ENCODE data around the gene CALHM5.

The CALHM5 gene

DNA sequence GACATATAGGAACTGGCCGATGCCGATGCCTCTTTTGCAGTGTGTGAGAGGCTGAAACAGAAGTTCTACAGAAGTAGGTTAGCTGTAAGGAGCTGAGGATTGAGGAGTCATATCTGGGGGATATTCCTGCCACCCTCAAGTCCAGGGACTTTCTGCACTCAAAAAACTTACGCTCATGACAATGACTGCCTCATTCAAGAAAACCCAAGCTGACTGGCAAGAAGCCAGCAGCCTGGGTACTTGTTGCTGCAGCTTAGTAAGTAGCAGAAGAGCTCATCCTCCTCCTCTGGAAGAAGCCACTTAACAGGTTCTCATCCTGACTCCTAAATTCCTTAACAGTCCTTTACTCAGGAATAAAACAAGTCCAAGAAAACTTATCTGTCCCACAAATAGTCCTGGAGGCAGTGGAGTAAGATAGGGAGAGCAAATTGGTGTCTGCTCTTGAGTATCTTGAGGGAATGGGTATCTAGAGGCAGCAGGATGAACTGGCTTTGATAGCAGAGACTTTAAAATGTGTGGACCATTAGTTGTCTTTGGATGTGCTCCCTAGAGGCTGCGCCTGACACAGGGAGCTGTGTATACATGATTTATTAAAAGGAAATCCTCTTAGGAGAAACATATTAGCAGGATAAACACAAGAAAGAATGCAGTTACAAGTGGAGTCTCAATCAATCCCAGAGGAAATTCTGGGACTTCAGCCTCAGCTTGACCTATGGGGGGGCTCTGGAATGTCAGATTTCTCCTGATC is 7.4 kb downstream of the CALHM5 start:
- TF ChIP-seq, protein P1, sequence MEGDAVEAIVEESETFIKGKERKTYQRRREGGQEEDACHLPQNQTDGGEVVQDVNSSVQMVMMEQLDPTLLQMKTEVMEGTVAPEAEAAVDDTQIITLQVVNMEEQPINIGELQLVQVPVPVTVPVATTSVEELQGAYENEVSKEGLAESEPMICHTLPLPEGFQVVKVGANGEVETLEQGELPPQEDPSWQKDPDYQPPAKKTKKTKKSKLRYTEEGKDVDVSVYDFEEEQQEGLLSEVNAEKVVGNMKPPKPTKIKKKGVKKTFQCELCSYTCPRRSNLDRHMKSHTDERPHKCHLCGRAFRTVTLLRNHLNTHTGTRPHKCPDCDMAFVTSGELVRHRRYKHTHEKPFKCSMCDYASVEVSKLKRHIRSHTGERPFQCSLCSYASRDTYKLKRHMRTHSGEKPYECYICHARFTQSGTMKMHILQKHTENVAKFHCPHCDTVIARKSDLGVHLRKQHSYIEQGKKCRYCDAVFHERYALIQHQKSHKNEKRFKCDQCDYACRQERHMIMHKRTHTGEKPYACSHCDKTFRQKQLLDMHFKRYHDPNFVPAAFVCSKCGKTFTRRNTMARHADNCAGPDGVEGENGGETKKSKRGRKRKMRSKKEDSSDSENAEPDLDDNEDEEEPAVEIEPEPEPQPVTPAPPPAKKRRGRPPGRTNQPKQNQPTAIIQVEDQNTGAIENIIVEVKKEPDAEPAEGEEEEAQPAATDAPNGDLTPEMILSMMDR (IDR thresholded peaks at IDR 0.05) = no peak
- no peaks in the 10 kb centered on the region for H3K36me3 ChIP-seq
- peaks cover 0 to 9% of the 10 kb centered on the region in 2 experiments for H3K4me1 ChIP-seq (ENCODE audit: control insufficient read depth in 1 of 2, insufficient read depth in 1 of 2, low read depth in 1 of 2, low read length in 1 of 2)
- no peak overlapping the region for H3K4me3 ChIP-seq (ENCODE audit: low read depth in 1 of 2, low read length in 1 of 2)
- no peak overlapping the region for H3K27ac ChIP-seq
- no peaks in the 10 kb centered on the region for H3K27me3 ChIP-seq
- no peaks in the 10 kb centered on the region for H3K9me3 ChIP-seq

DNA sequence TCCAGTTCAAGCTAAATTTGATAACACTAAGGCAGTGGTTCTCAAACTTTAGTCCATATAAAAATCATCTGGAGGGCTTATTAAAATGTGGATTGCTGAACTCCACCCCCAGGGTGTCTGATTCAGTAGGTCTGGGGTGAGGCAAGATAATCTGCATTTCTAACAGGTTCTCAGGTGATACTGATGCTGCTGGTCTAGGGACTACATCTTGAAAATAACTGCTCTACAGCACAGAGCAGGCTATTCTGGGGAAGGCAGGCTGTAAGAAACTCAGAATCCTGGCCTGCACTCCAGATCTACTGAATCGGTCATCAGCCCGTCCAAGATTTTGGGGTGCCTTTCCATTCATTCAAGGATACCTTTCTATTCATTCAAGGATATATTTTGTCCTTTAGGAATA is 11.5 kb downstream of the CALHM5 start:
- H3K4me1 ChIP-seq (ENCODE audit: control insufficient read depth in 1 of 2, insufficient read depth in 1 of 2, low read depth in 1 of 2, low read length in 1 of 2) = no peaks in the 10 kb centered on the region
- H3K27me3 ChIP-seq = no peaks in the 10 kb centered on the region
- no peak overlapping the region for H3K27ac ChIP-seq
- no peaks in the 10 kb centered on the region for H3K9me3 ChIP-seq
- no peak overlapping the region for H3K4me3 ChIP-seq (ENCODE audit: low read depth in 1 of 2, low read length in 1 of 2)
- TF ChIP-seq, protein P1 (IDR thresholded peaks at IDR 0.05) = no peak
- no peaks in the 10 kb centered on the region for H3K36me3 ChIP-seq

DNA sequence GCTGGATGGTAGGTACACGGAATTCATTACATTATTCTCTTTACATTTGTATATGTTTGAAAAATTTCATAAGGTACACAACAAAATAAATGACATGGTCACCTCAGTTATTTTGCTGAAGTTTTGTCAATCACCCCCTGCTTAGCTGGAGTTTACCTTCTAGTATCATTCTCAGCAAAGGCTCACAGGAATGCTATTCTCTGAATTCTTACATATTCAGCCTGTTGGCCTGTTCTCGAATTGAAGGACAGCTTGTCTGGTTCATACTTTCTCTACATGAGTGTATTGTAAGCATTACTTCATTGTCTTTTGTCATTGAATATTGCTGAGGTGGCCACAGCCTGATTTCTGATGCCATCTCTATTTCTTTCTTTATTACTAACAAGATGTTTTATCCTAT is 12.8 kb downstream of the CALHM5 start:
- H3K9me3 ChIP-seq = no peaks in the 10 kb centered on the region
- H3K4me3 ChIP-seq (ENCODE audit: low read depth in 1 of 2, low read length in 1 of 2) = no peak overlapping the region
- H3K36me3 ChIP-seq = no peaks in the 10 kb centered on the region
- H3K4me1 ChIP-seq (ENCODE audit: control insufficient read depth in 1 of 2, insufficient read depth in 1 of 2, low read depth in 1 of 2, low read length in 1 of 2) = no peaks in the 10 kb centered on the region
- no peaks in the 10 kb centered on the region for H3K27me3 ChIP-seq
- TF ChIP-seq, protein P1 (IDR thresholded peaks at IDR 0.05) = no peak
- H3K27ac ChIP-seq = no peak overlapping the region

DNA sequence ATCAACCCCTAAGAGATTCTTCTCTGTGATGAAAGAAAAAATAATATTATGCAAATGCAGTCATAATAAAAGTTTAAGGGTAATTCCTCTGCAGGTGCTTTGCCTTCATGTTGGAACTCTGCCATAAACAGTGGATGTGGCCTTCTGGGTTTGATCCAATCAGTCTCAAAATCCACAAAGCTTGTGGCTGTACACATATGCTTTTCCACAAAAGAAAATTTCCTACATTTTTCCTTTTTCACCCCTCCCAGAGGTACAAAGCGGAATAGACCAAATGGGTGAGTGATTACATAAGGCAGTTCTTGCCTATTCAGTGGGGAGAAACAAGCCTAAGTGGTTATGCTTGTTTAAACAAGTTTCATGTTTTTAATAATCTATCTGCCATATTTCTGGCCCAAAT is 16.7 kb downstream of the CALHM5 start:
- Histone ChIP-seq H3K4me3 (ENCODE audit: low read depth in 1 of 2, low read length in 1 of 2) (no peak overlapping the region), H3K9me3 (no peaks in the 10 kb centered on the region), H3K4me1 (ENCODE audit: control insufficient read depth in 1 of 2, insufficient read depth in 1 of 2, low read depth in 1 of 2, low read length in 1 of 2) (peaks cover 4 to 14% of the 10 kb centered on the region in 2 experiments), H3K27me3 (no peaks in the 10 kb centered on the region), H3K36me3 (no peaks in the 10 kb centered on the region), H3K27ac (no peak overlapping the region)
- TF ChIP-seq, protein P1 (IDR thresholded peaks at IDR 0.05) = no peak

DNA sequence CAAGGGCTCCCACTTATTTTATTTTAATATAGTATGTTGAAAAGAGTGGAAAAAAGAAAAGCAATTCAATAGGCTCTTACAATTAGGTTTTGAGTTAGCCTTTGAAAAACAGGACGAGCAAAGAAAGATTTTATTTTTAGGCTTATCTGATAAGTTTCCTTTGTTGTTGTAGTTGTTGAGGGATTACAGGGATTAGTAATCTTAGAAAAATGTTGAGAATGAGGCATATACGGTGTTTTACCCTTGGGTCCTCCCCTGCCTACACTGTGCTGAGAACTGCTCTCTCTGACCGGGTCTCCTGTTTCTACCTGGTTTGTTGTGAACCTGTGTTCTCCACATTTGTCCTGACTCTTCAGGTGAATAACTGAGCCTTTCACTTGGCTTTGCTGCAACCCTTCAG is 17.3 kb downstream of the CALHM5 start:
- Histone ChIP-seq H3K27me3 (no peaks in the 10 kb centered on the region), H3K4me3 (ENCODE audit: low read depth in 1 of 2, low read length in 1 of 2) (no peak overlapping the region), H3K4me1 (ENCODE audit: control insufficient read depth in 1 of 2, insufficient read depth in 1 of 2, low read depth in 1 of 2, low read length in 1 of 2) (peaks cover 4 to 18% of the 10 kb centered on the region in 2 experiments), H3K27ac (no peak overlapping the region), H3K9me3 (no peaks in the 10 kb centered on the region), H3K36me3 (no peaks in the 10 kb centered on the region)
- TF ChIP-seq, protein P1 (IDR thresholded peaks at IDR 0.05) = no peak
